ENCODE results near the gene SLC39A3. TPM values are rescaled to one million over a fixed set of nuclear protein-coding genes. Genes with fewer than 3 reads are reported as not detected.

The SLC39A3 gene
- total and polyA plus RNA-seq, 7 donors: 7.2 to 35.4 (median 17.1) TPM

GRCh38 chr19:2731181-2731995, 8.4 kb downstream of the SLC39A3 start:
- H3K9me3 ChIP-seq: no peaks in the 10 kb centered on the region
- no peak overlapping the region for H3K27ac ChIP-seq
- TF ChIP-seq, protein P1, sequence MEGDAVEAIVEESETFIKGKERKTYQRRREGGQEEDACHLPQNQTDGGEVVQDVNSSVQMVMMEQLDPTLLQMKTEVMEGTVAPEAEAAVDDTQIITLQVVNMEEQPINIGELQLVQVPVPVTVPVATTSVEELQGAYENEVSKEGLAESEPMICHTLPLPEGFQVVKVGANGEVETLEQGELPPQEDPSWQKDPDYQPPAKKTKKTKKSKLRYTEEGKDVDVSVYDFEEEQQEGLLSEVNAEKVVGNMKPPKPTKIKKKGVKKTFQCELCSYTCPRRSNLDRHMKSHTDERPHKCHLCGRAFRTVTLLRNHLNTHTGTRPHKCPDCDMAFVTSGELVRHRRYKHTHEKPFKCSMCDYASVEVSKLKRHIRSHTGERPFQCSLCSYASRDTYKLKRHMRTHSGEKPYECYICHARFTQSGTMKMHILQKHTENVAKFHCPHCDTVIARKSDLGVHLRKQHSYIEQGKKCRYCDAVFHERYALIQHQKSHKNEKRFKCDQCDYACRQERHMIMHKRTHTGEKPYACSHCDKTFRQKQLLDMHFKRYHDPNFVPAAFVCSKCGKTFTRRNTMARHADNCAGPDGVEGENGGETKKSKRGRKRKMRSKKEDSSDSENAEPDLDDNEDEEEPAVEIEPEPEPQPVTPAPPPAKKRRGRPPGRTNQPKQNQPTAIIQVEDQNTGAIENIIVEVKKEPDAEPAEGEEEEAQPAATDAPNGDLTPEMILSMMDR (IDR thresholded peaks at IDR 0.05): no peak
- TF ChIP-seq POLR2AphosphoS5 (IDR thresholded peaks at IDR 0.05): no peak
- no peak for TF ChIP-seq POLR2A (IDR thresholded peaks at IDR 0.05)
- TF ChIP-seq EP300 (IDR thresholded peaks at IDR 0.05): no peak
- no peak for DNase-seq
- H3K36me3 ChIP-seq: peaks cover 0 to 43% (median 12%) of the 10 kb centered on the region in 4 donors
- no peaks in the 10 kb centered on the region for H3K4me1 ChIP-seq
- WGBS, 2 donors: 89 to 92% methylated on average over 41 of the region's 41 CpGs
- H3K27me3 ChIP-seq: peaks cover 6 to 20% (median 15%) of the 10 kb centered on the region in 3 donors
- intact Hi-C loops (cut with DNase I): no loop called here
- H3K4me3 ChIP-seq: no peak overlapping the region

DNA sequence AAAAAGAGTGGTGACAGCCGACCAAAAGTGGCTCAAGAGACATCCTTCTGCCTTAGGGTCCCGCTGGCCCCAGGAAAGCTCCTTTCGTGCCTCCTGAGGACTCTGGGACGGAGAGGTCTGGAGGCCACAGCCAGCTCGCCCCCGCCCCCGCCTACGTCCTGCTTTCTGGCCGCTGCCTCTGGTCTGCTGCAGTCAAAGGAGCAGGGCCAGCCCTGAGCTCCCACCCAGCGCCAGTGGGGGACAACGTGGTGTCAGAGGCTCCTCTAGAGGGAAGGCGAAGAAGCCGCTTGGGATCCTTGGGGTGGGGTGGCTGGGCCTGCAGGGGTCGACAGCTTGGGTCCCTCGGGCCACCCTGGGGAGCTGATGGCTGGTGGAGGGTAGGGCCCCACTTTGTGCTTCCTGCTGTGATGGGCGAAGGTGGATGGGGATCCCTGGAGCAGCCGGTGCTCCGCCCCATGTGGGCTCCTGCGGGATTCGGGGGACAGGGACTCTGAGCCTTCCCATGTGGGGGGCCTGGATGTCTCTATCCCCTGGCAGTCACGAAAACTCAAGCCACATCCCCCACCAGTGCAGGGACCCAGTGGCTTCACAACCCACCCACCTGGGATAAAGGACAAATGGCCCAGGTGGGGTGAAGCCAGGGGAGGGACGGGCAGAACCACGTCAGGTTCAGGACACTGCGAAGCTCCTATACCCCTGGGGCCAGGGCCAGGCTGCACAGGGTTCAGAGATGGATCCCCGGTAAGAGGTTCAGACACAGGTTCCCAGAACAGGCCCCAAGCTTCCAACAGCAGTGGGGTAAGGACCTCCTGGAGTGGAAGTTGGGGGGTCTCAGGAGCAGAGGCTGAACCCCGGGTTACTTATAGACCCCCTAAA, 9.6 kb downstream of the SLC39A3 start:
- Histone ChIP-seq H3K27ac (no peak overlapping the region), H3K4me3 (no peak overlapping the region), H3K27me3 (peaks cover 8 to 33% (median 27%) of the 10 kb centered on the region in 3 donors), H3K36me3 (peaks cover 0 to 31% (median 8%) of the 10 kb centered on the region in 4 donors), H3K4me1 (no peaks in the 10 kb centered on the region), H3K9me3 (no peaks in the 10 kb centered on the region)
- intact Hi-C loops (cut with DNase I): no loop called here
- peak; percentile 45 for DNase-seq
- TF ChIP-seq, protein P1 (IDR thresholded peaks at IDR 0.05): no peak
- TF ChIP-seq POLR2AphosphoS5 (IDR thresholded peaks at IDR 0.05) (no peak), POLR2A (IDR thresholded peaks at IDR 0.05) (no peak)
- WGBS, 2 donors: 87 to 92% methylated on average over 26 of the region's 26 CpGs

DNA sequence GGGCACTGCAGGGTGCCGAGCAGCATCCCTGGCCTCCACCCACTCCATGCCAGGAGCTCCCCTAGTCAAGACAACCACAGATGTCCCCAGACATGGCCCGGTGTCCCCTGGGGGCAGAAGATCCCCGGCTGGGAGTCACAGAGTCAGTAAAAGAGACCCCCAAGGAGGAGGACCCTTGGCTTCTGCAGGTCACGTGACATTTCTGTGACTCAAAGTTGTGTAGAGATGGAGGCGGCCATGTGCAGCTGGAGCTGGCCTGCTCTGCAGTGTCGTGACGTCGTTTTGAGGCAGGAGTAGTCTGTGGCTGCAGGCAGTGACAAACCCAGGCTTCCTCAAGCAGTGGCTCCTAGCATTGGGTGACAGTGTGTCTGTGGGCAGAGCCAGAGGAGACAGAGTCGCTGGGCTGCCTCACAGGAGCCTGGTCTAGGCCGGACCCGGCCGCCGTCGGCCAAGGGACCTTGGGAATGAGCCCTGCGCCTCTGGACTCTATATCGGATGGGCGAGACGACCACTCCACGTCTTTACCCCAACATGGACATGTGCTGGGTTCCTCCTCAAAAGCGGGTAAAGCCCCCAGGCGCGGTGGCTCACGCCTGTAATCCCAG, 10.9 kb downstream of the SLC39A3 start:
- 84 to 86% methylated on average over 23 of the region's 23 CpGs for WGBS, 2 donors
- Histone ChIP-seq H3K4me1 (peaks cover 0 to under 1% (median 0%) of the 10 kb centered on the region in 4 donors), H3K27ac (no peak overlapping the region), H3K36me3 (peaks cover 0 to 19% (median 2%) of the 10 kb centered on the region in 4 donors), H3K27me3 (peaks cover 8 to 33% (median 27%) of the 10 kb centered on the region in 3 donors), H3K9me3 (no peaks in the 10 kb centered on the region), H3K4me3 (no peak overlapping the region)
- DNase-seq: no peak
- no peak for TF ChIP-seq POLR2A (IDR thresholded peaks at IDR 0.05)
- intact Hi-C loops (cut with DNase I): no loop called here

GRCh38 chr19:2727640-2727944, 12.2 kb downstream of the SLC39A3 start:
- H3K27ac ChIP-seq: no peak overlapping the region
- H3K4me3 ChIP-seq: no peak overlapping the region
- H3K27me3 ChIP-seq: peaks cover 8 to 33% (median 27%) of the 10 kb centered on the region in 3 donors
- no peaks in the 10 kb centered on the region for H3K9me3 ChIP-seq
- intact Hi-C loops (cut with DNase I): no loop called here
- no peak for DNase-seq
- 61 to 69% methylated on average over 16 of the region's 16 CpGs for WGBS, 2 donors
- peaks cover 0 to 8% (median 0%) of the 10 kb centered on the region in 4 donors for H3K36me3 ChIP-seq
- peaks cover 0 to 13% (median 12%) of the 10 kb centered on the region in 4 donors for H3K4me1 ChIP-seq
- TF ChIP-seq POLR2A (IDR thresholded peaks at IDR 0.05): no peak
- TF ChIP-seq EP300 (IDR thresholded peaks at IDR 0.05): no peak
- TF ChIP-seq, protein P1 (IDR thresholded peaks at IDR 0.05): no peak
- no peak for TF ChIP-seq POLR2AphosphoS5 (IDR thresholded peaks at IDR 0.05)

Data from sigmoid colon (tissue), 7 donors.